ENCODE measurements around the gene ADGRF1. TPM values are rescaled to one million over a fixed set of nuclear protein-coding genes. Genes with fewer than 3 reads are reported as not detected.

ADGRF1 gene
- total RNA-seq, 3 donors from 2014 or later, result 0.13 TPM; not detected in 2

DNA sequence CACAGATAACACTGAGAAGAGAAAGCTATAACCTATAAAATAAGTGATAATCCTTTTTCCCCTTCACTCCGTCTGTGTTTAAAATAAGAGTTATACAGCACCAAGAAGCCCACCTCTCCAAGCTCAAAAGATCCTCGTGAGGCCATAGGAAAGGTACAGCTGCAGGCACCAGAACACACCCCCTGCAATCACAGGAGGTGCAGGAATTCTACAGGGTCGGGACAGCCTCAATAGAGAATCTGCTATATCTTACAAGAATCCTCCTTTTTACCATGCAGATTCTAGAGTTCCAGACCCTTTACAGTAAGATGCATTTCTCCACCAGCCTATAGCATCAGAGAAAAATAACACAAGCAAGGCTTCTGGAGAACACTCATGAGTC lies 5.0 kb upstream of the ADGRF1 start:
- DNase-seq (no peak), ATAC-seq (no peak)
- Mint-ChIP-seq H3K4me3 (no peak overlapping the region), H3K36me3 (ENCODE audit: insufficient read depth) (no peaks in the 10 kb centered on the region), H3K4me1 (ENCODE audit: low read depth) (no peaks in the 10 kb centered on the region), H3K27me3 (ENCODE audit: low read depth) (peaks cover 5% of the 10 kb centered on the region), H3K9me3 (no peaks in the 10 kb centered on the region)

DNA sequence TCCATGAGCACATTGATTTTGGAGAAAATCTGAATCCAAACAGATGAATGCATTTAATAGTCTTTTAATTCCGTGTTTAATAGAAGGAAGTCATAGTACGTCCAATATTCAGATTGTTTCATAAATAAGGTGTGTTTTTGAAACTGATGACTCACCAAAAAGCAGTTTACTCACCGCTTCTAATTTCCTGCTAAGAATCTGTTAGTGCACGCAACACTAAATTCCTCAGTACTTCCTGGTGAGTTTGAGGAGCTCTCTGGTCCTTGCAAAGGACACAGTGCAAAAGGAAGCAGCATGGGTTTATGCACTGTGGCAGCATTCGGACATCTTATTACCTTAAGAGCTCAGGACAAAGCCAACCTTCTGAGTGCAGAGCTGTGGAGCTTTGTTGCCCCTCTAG lies 2.3 kb upstream of the ADGRF1 start:
- H3K4me3 Mint-ChIP-seq, result no peak overlapping the region
- no peak for DNase-seq
- no peaks in the 10 kb centered on the region for H3K4me1 Mint-ChIP-seq (ENCODE audit: low read depth)
- no peaks in the 10 kb centered on the region for H3K9me3 Mint-ChIP-seq
- peaks cover 6% of the 10 kb centered on the region for H3K27me3 Mint-ChIP-seq (ENCODE audit: low read depth)
- H3K36me3 Mint-ChIP-seq (ENCODE audit: insufficient read depth), result no peaks in the 10 kb centered on the region
- ATAC-seq, result no peak

DNA sequence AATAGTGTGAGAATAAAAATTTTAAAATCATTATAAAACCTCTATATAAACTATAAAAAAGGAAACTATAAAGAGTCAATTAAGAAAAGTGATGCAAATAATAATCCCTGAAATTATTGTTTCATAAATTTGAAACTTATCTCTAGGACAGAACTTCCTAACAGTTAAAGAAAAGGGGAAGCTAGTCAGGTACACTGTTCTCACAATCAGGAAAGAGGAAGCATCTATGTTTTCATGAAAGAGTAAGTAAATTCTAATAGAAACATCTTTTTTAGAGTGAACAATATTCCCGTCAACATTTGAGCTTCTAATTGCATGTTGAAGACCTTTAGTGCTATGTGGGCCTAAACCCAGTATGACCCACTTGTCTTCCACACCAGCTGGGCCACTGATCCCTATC lies 1.2 kb upstream of the ADGRF1 start:
- H3K27me3 Mint-ChIP-seq (ENCODE audit: low read depth), result peaks cover 8% of the 10 kb centered on the region
- no peak overlapping the region for H3K4me3 Mint-ChIP-seq
- H3K36me3 Mint-ChIP-seq (ENCODE audit: insufficient read depth), result no peaks in the 10 kb centered on the region
- no peak for ATAC-seq
- no peak for DNase-seq
- no peaks in the 10 kb centered on the region for H3K9me3 Mint-ChIP-seq
- no peaks in the 10 kb centered on the region for H3K4me1 Mint-ChIP-seq (ENCODE audit: low read depth)

DNA sequence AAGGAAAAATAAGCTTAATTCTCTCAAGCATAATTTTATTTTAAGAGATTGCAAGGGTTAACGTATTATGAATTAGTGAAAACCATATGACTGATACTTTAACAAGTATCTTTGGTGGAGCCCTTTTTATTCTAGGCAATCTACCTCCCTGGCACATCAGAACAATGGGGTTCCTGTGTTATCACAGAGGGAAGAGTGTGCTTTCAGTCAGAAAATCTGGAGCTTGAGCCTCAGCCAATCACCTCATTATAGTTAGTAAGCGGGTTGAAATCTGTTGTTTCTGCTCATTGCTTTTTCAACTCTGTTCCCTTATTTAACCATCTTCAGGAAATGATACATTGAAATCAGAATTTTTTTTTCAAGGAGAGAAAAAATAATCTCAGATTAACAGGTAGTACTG lies 391 bp downstream of the ADGRF1 start:
- Mint-ChIP-seq H3K4me3 (no peak overlapping the region), H3K27me3 (ENCODE audit: low read depth) (peaks cover 5% of the 10 kb centered on the region), H3K9me3 (no peaks in the 10 kb centered on the region), H3K36me3 (ENCODE audit: insufficient read depth) (no peaks in the 10 kb centered on the region), H3K4me1 (ENCODE audit: low read depth) (no peaks in the 10 kb centered on the region)
- ATAC-seq (no peak), DNase-seq (no peak)

DNA sequence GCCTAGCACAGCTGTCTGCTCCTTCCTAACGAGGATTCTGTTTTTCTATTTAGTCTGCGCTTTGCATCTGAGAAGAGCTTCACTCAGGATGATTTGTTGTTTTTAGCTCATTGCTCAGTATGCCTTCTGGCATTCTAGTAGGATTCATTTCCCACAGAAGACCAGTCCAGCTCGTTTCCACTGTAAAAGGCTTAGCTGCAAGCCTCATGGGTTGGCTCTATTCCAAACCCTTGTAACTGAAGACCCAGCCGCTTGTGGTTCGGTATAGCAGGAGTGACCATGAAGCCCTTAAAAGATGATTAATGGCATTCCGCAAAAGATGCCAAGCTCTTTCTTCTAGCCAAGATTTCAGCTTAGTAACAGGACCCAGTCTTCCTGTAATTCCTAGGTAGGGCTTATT lies 7.2 kb downstream of the ADGRF1 start:
- no peaks in the 10 kb centered on the region for H3K4me1 Mint-ChIP-seq (ENCODE audit: low read depth)
- no peaks in the 10 kb centered on the region for H3K9me3 Mint-ChIP-seq
- peaks cover 14% of the 10 kb centered on the region for H3K27me3 Mint-ChIP-seq (ENCODE audit: low read depth)
- H3K4me3 Mint-ChIP-seq, result no peak overlapping the region
- ATAC-seq, result no peak
- no peaks in the 10 kb centered on the region for H3K36me3 Mint-ChIP-seq (ENCODE audit: insufficient read depth)
- DNase-seq, result no peak

DNA sequence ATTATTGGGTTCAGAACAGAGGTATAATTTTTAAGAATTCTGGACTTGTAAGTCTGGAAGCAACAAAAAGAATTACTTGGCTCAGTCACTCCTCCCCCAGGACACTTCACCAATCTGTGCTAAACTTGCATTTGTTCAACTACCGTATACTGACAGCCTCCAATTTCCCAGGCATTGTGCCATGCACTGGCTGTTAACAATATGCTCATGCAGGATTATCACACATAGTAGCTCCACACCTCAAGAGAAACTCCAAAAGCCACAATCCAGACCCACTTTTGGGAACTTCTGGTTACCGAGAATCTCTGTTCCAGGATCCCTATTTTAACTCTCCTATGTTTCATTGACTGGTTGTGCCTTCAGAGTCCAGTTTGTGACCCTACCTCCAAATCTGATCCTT lies 7.7 kb downstream of the ADGRF1 start:
- Mint-ChIP-seq H3K4me1 (ENCODE audit: low read depth) (no peaks in the 10 kb centered on the region), H3K4me3 (no peak overlapping the region), H3K36me3 (ENCODE audit: insufficient read depth) (no peaks in the 10 kb centered on the region), H3K27me3 (ENCODE audit: low read depth) (peaks cover 14% of the 10 kb centered on the region), H3K9me3 (no peaks in the 10 kb centered on the region)
- no peak for DNase-seq
- ATAC-seq, result no peak

DNA sequence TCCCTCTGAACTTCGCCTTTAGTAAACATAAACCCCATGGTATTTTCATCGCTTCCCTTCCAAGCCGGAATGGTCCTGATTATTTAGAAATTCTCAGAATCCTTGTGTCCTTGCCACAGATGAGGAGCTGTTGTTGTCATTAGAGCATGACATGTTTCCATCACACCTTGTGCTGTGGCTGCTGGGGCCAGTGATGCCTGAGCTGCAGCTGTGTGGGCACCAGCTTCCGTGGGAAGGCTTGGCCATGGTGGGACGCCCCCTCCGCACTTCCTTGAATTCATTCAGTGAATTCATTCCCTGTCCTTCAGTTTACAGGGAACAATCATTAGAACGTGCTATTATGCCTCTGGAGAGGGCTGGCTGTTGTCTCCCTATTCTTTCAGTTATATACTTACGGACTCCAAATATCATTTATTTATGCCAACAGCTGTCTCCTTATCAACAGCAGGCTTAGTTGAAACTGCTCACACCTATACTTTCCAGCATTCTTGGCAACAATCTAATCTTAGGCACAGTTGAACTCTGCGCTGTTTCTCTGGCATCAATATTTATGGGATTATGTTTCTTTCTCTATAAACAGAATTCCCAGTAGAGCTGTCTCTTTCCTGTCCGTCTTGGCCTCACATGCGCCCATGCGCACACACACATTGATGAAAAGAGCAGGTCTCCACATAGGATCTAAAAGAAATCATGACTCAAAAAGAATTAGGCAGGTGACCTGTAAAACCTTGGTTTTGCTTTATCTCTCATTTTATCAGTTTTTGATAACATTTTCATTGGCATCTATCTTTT lies 9.0 kb downstream of the ADGRF1 start:
- no peaks in the 10 kb centered on the region for H3K4me1 Mint-ChIP-seq (ENCODE audit: low read depth)
- no peak overlapping the region for H3K4me3 Mint-ChIP-seq
- no peaks in the 10 kb centered on the region for H3K36me3 Mint-ChIP-seq (ENCODE audit: insufficient read depth)
- peaks cover 11% of the 10 kb centered on the region for H3K27me3 Mint-ChIP-seq (ENCODE audit: low read depth)
- no peaks in the 10 kb centered on the region for H3K9me3 Mint-ChIP-seq
- DNase-seq, result no peak
- no peak for ATAC-seq

DNA sequence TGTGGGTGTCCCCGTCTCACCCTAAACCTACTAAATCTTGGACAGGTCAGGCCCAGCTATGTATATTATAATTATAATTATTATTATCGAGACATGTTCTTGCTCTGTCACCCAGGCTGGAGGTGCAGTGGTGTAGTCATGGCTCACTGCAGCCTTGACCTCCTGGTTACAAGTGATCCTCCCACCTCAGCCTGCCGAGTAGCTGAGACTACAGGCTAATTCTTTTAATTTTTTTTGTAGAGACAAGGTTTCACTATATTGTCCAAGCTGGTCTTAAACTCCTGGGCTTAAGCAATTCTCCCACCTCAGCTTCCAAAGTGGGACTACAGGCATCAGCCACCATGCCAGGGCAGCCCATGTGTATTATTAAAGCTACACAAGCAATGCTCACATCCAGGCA lies 10.5 kb downstream of the ADGRF1 start:
- H3K4me3 Mint-ChIP-seq, result no peak overlapping the region
- H3K4me1 Mint-ChIP-seq (ENCODE audit: low read depth), result no peaks in the 10 kb centered on the region

DNA sequence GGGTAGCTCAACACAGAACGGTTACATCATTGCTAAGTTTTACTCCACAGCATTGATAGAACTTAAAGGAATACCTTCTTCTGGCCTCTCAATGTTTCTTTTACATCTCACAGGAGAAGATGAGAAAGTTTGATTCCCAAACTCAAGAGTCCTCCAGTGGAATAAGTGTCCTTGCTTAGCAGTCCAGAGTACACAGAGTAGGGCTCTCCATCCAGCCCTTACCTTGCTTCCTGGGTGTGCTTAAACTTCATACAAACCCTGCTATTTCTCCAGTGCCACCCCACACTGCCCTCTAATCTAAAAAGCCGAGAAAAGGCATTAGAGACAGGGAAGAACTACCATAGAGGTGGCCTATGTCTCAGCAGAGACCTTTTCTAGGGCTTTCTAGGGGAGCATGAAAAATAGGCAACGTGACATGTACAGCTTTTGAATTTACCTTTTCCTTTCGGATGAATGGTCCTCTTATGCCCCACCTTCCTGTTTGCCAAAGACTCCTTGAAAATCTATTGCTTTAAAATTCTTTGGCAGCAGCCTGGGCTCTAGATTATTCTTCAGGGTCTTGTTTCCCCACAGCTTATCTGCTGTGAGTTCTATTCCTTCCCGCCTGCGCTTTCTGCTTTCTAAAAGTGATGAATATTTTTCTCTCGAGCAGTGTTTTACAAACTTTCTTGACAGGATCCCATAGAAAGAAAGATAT lies 12.1 kb downstream of the ADGRF1 start:
- H3K4me1 Mint-ChIP-seq (ENCODE audit: low read depth), result no peaks in the 10 kb centered on the region
- DNase-seq, result no peak
- H3K9me3 Mint-ChIP-seq, result no peaks in the 10 kb centered on the region
- no peak for ATAC-seq
- H3K36me3 Mint-ChIP-seq (ENCODE audit: insufficient read depth), result no peaks in the 10 kb centered on the region
- H3K27me3 Mint-ChIP-seq (ENCODE audit: low read depth), result peaks cover 5% of the 10 kb centered on the region
- H3K4me3 Mint-ChIP-seq, result no peak overlapping the region

More for the DNA sequence above, 10.5 kb downstream of the ADGRF1 start:
- peaks cover 9% of the 10 kb centered on the region for H3K27me3 Mint-ChIP-seq (ENCODE audit: low read depth)
- no peaks in the 10 kb centered on the region for H3K36me3 Mint-ChIP-seq (ENCODE audit: insufficient read depth)
- ATAC-seq, result no peak
- DNase-seq, result no peak
- no peaks in the 10 kb centered on the region for H3K9me3 Mint-ChIP-seq

DNA sequence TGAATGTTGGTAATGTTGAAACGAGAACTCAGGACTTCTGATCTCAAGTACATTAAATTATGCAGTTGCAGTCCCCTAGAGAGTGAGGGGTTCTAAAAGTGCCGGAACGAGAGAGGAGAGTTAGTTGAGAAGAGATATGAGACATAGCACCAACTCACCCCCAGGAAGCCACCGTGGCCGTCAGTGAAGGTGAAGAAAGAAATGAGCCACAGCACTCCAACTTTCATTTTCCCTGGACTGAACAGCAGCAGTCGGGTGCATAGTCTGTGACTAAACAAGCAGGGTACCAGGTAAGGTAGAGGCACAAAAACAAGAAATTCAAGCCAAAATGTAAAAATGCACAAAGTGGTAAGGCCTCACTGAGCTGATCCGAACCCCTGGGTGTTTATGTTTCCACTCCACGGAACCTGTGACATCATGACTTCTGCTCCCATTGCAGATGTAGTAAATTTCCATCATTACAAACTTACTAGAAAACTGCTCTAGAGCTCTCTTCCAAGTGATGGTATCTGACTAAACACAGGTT lies 13.2 kb downstream of the ADGRF1 start:
- ATAC-seq (no peak), DNase-seq (no peak)
- Mint-ChIP-seq H3K4me1 (ENCODE audit: low read depth) (no peaks in the 10 kb centered on the region), H3K4me3 (no peak overlapping the region), H3K36me3 (ENCODE audit: insufficient read depth) (no peaks in the 10 kb centered on the region), H3K27me3 (ENCODE audit: low read depth) (no peaks in the 10 kb centered on the region), H3K9me3 (no peaks in the 10 kb centered on the region)

DNA sequence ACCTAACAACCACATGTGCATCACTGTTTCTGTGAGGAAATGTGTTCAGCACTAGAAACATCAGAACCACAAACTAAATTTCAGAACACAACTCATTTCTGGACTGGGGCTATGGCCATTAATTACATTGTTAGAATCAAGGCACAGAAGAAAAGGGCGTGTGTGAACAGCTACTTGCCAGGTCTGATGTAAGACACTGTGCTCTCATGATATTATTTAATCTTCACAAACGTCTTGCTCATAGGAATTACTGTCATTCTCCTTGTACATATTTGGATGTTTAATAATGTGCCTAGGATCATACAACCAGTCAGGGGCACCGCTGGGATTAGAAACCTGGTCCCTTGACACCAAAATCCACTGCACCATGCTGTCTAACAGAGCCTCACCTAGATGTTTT lies 14.8 kb downstream of the ADGRF1 start:
- Mint-ChIP-seq H3K4me3 (no peak overlapping the region), H3K9me3 (no peaks in the 10 kb centered on the region), H3K36me3 (ENCODE audit: insufficient read depth) (no peaks in the 10 kb centered on the region), H3K27me3 (ENCODE audit: low read depth) (no peaks in the 10 kb centered on the region), H3K4me1 (ENCODE audit: low read depth) (no peaks in the 10 kb centered on the region)
- DNase-seq, result no peak
- no peak for ATAC-seq

DNA sequence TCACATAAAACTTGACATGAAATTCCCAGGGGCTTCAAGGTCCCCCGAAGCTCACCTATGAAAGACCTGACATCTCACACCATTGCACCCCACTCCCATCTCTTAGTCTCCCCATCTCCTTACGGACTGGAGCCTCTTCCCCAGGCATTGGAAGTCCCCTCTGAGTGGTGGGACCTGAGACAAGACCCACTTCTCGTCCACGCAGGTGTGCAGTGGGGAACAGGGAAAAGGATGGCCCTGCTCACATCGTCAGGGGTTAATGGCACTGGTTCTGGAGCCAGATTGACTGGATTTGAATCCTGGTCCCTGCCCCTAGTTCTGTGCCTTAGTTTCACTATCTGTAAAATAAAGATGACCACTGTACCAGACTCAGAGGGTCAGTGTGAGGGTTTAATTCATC lies 15.5 kb downstream of the ADGRF1 start:
- Mint-ChIP-seq H3K27me3 (ENCODE audit: low read depth) (no peaks in the 10 kb centered on the region), H3K4me3 (no peak overlapping the region), H3K9me3 (no peaks in the 10 kb centered on the region), H3K36me3 (ENCODE audit: insufficient read depth) (no peaks in the 10 kb centered on the region), H3K4me1 (ENCODE audit: low read depth) (no peaks in the 10 kb centered on the region)
- ATAC-seq, result no peak
- no peak for DNase-seq

DNA sequence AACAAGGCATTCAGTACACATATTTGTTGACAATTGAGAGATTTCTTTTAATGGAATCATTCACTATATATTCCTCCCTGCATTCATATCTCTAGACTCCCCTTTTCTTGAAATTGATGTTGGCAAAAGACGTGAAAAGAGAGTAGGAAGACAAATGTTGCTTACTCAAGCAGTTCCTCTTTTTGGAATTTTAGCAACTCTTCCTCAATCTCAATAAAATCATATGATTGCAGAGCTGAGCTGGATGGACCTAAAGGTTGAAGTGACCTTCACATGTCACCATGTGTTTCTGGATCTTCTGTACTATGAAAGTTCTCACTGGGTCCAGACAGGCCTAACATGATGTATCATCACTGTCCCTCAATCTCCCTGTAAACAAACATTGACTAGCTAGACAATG lies 18.6 kb downstream of the ADGRF1 start:
- ATAC-seq, result no peak
- H3K27me3 Mint-ChIP-seq (ENCODE audit: low read depth), result no peaks in the 10 kb centered on the region
- no peak for DNase-seq
- no peaks in the 10 kb centered on the region for H3K4me1 Mint-ChIP-seq (ENCODE audit: low read depth)
- H3K9me3 Mint-ChIP-seq, result no peaks in the 10 kb centered on the region
- H3K4me3 Mint-ChIP-seq, result no peak overlapping the region
- H3K36me3 Mint-ChIP-seq (ENCODE audit: insufficient read depth), result no peaks in the 10 kb centered on the region

DNA sequence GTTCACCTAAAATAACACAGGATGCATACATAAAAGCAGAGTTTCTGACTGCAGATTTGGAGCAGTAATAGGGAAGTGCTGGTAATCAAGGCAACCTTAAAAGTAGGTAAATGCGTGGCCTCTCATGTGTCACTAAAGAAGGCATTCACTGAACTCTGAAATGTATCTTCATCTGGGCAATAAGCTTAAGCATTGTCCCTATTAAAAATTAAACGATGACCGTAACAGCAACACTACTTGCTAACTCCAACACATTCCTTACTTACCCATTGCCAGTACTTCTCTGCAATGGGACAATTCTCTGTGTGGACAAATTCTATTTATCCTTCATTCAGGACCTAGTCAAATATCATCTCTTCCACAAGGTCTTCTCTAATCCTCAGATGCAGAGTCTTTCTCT lies 19.9 kb downstream of the ADGRF1 start:
- Mint-ChIP-seq H3K4me3 (no peak overlapping the region), H3K36me3 (ENCODE audit: insufficient read depth) (no peaks in the 10 kb centered on the region), H3K27me3 (ENCODE audit: low read depth) (peaks cover 2% of the 10 kb centered on the region), H3K9me3 (no peaks in the 10 kb centered on the region), H3K4me1 (ENCODE audit: low read depth) (no peaks in the 10 kb centered on the region)
- ATAC-seq (no peak), DNase-seq (no peak)

DNA sequence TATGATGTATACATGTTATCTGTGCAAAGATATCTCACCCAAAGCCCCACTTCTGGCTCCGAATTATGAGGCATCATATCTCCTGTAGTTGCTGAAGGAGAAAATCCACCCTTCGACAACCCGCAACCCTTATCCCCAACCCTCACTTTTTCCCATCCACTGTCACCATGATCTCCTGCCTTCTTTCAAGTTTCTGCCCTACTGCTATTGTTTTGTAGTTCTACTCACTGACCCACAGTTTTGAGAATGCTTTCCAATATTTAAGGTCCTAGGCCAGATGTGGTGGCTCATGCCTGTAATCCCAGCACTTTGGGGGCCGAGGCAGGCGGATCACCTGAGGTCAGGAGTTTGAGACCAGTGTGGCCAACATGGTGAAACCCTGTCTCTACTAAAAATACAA lies 22.2 kb downstream of the ADGRF1 start:
- ATAC-seq, result no peak

More for the DNA sequence above, 22.2 kb downstream of the ADGRF1 start:
- peaks cover 3% of the 10 kb centered on the region for H3K27me3 Mint-ChIP-seq (ENCODE audit: low read depth)
- H3K9me3 Mint-ChIP-seq, result peaks cover 3% of the 10 kb centered on the region
- DNase-seq, result no peak
- no peaks in the 10 kb centered on the region for H3K4me1 Mint-ChIP-seq (ENCODE audit: low read depth)
- H3K36me3 Mint-ChIP-seq (ENCODE audit: insufficient read depth), result no peaks in the 10 kb centered on the region
- H3K4me3 Mint-ChIP-seq, result no peak overlapping the region

Measured in activated T-cell treated with anti-CD3 and anti-CD28 coated beads, Interleukin-2, amount 50 U/mL, for 4 hours (primary cell).